IPS-NIHi11 (cell line): ENCODE results near the gene GDF9.

Experiments used
- DNase-seq: peaks from one replicate; pipeline ENCODE4 v3.0.0; 2012; ENCODE audit warnings: mixed read lengths, low spot score

GDF9 gene

GRCh38 chr5:132866342-132867045 lies at the start of gene GDF9, which contains the start of gene UQCRQ:
TSS of gene GDF9 (minus strand) at chr5:132866469. CDS start at chr5:132864533, 1,936 bp downstream.
TSS of gene UQCRQ (plus strand) at chr5:132866642. CDS start at chr5:132866882, 240 bp downstream.
- peak; percentile 97 for DNase-seq

GRCh38 chr5:132915681-132916080 lies 49.4 kb upstream of the GDF9 start:
- no peak for DNase-seq

GRCh38 chr5:132909702-132910101 lies 43.4 kb upstream of the GDF9 start:
- DNase-seq: no peak

GRCh38 chr5:132907161-132907560 lies 40.9 kb upstream of the GDF9 start:
- DNase-seq: no peak

- DNase-seq: no peak
Observed at GRCh38 chr5:132905938-132906337, 39.7 kb upstream of the GDF9 start.

GRCh38 chr5:132901730-132902129 lies 35.5 kb upstream of the GDF9 start:
- DNase-seq: no peak

GRCh38 chr5:132901036-132901435 lies 34.8 kb upstream of the GDF9 start:
- no peak for DNase-seq

GRCh38 chr5:132898094-132898493 lies 31.8 kb upstream of the GDF9 start:
- DNase-seq: no peak

DNA sequence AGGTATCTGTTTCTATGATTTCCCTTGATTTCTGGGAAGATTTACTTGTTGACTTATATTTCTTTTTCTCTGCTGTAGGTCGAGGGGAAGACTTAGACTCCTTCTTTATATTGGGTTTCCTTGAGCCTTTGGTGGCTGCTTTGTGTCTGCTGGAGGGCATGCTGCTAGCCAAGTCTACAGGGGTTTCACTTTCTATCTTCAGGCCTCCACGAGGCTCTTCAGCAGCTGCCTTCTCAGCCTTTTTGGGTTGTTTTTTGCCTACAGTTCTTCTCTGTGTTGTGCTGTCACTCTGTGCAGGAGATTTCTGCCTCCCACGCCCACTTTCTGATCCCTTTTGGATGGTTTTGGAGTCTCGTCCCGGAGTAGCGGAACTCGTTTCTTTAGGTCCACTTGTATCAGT lies 30.4 kb upstream of the GDF9 start:
- no peak for DNase-seq

GRCh38 chr5:132895719-132896305 lies 29.5 kb upstream of the GDF9 start:
- no peak for DNase-seq

DNA sequence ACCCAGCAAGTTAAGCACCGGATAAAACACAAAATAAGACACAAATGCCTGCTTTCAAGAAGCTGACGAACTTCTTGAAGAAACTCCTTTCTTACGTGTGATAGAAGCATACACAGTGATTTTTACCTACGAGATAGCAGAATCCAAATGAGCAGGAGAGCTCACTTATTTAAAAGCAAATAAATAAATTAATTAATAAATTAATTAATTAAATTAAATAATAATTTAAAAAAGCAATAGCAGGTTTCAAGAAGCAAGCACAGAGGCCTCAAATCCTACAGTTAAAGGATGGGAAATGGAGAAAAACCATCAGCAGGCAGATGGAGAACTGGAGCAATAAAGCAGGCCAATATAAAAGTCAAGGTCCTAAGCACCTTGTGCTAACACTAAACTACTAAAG lies 24.5 kb upstream of the GDF9 start:
- no peak for DNase-seq

GRCh38 chr5:132889501-132889900 lies 23.2 kb upstream of the GDF9 start:
- no peak for DNase-seq

DNA sequence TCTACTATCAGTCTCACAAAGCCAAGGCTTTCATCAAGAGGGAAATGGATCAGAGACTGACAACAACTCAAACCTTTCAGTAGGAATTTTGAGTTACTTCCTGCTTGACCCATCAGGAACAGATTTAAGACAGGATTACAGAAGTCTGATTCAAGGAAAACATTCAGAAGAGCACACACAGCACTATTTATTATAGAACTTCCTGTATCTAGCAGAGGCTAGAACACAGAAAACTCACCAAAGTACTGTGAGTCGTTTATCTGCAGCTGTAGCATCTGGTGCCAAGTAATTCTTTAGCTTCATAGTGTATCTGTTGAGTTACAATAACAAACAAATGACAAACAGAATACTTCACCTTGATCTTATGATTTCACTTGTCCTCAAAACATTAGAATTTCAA lies 21.0 kb upstream of the GDF9 start:
- no peak for DNase-seq

DNA sequence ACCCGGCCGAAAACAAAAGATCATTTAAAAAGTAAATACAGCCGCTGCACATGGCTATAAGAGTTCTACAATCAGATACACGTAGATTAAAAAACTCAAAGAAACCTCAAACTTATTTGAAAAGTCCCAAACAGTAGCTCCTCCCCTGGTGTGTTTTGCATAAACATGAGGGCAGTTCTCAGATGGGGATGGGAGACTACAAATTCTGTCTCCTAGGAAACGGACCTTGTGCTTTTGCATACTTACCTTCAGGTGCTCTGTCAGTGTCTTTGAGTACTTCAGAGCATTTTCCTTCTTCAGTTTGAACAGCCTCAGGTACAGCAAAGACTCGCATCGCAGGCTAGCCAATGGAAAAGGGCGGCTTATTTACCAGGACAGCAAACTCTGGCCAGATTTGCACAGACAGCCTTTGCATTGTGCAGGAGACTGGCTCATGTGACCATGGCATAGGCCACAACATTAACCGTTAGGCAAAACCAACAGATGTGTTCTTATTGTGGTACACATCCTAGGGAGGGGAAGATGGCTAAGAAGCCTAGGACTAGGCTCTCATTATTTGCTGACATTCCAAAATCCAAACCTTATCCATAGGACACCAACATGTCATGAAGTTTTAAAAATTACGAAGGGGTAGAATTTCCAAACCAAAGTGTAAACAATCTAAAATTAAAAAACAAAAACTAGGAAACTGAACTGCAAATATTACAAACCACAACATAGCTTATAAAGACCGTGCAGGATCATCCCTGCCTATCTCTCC lies 20.0 kb upstream of the GDF9 start:
- no peak for DNase-seq

GRCh38 chr5:132884548-132884947 lies 18.3 kb upstream of the GDF9 start:
- DNase-seq: no peak

- peak; percentile 58 for DNase-seq
Observed at GRCh38 chr5:132883261-132883834, 17.1 kb upstream of the GDF9 start.

DNA sequence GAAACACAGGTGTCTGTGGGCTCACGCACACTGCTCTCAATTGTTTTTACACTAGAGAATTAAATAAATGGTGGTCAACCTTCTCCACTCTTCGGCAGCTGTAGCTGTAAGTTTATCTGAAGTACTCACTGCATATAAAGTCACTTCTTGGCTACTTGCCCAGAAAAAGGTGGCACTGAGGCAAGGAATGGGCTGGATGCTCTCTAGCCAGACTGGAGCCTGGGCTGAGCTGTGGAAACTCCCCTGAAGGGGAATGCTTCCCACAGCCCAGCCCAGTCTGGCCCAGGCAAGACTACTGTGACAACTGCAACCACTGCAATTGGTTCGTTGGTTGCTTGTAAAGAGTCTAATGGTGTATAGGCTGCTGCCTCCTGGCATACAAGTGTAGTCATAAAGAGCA lies 11.7 kb upstream of the GDF9 start:
- no peak for DNase-seq

DNA sequence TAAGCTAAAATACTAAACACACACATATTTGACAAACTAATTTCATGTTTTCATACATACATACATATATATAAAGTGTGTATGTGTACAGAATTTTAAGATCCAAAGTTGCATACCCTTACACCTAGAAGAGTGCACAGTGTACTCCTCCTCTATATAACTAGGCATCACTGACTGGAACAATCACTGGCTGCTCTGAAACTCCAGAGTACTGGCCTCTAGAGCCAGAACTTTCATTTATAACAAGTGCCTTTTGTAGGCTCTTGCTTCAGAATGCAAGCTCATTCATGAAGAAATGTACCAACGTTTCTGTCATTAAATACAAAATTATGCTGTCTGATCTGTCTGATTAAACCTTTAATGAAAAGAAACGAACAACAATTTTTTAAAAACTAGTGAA lies 11.2 kb upstream of the GDF9 start:
- DNase-seq: no peak

GRCh38 chr5:132876020-132876759 lies 9.9 kb upstream of the GDF9 start:
- no peak for DNase-seq

DNA sequence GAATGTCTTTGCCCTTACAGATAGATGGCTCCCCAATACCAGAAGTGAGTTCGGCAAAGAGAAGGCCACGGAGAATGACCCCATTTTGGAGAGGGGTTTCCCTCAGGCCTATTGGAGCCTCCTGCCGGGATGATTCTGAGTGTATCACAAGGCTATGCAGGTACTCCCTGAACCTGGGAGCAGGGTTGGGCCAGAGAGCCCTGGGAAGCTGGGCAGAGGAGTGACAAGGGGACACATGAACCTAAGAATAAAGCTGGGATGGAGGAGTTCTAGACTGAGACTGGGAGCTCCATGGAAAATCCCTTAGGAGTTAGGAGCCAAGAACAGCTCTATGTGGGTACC lies 7.6 kb upstream of the GDF9 start:
- DNase-seq: no peak

DNA sequence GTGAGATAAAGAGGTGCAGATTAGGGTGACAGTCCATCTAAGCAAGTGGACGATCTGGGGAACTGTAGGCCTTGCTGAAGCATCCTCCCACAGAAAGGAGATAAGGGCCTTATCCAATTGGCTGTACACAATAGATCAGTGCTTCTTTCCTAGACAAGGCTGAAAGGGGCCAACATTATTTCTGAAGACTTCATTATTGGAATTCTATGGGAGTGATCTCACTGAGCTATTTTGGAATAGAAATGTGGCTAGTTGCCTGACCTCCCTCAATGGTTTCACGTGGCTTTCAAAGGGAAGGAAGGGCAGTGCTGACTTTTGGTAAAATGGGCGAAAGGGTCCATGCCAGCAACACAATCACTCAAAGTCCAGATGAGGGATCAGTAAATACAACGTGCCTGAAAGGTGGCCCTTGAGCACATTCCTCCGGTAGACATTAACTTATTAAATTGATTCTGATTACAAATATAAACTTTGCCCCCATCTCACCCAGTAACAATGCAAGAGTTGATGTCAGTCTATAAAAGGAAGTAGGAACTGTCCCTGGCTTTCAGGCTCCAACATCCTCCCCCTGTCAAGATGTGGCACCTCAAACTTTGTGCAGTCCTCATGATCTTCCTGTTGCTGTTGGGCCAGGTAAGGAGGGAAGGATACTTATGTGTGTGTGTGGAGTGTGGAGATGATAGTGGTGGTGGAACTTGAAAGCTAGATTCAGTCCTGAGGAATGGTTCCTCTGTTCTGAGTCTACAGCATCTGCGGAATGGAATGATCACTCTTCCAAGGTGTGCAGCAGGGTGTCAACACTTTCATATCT lies 7.1 kb upstream of the GDF9 start, which contains the start of gene LEAP2:
Gene LEAP2 (plus strand): TSS at position 550 of the 811 bp plus-strand sequence. CDS start 27 bp downstream, at position 577.
- DNase-seq: no peak
